SK-N-SH (cell line): ENCODE data around the gene VKORC1L1. TPM values are rescaled to one million over a fixed set of nuclear protein-coding genes. Genes with fewer than 3 reads are reported as not detected.

Experiments used
- CTCF ChIA-PET: fragments of 300-600, 350-600 bp; formaldehyde crosslinking; extraction: SDS; loops from one replicate; lab custom pipeline; 2021; lab: Yijun Ruan, JAX
- POLR2A ChIA-PET: fragments of 350-600 bp; sonication (Branson Sonifier 250); formaldehyde crosslinking; extraction: SDS; loops from one replicate; lab custom pipeline; 2020; ENCODE audit warnings: antibody characterized with exemption, inconsistent platforms; lab: Yijun Ruan, JAX
- DNase-seq: peaks from one replicate; pipeline ENCODE4 v3.0.0; 2012
- H2AFZ ChIP-seq: fragments of 200-600 bp; sonication (generic); 2 replicates; pipeline ENCODE4 v1.8.1; 2016; ENCODE audit warnings: antibody characterized with exemption, mild to moderate bottlenecking, low read depth
- H3F3A ChIP-seq: fragments of 200-600 bp; sonication (generic); replicated peaks from 2 replicates; pipeline ENCODE3; 2016; ENCODE audit warnings: antibody characterized with exemption, mild to moderate bottlenecking; ENCODE audit not compliant: insufficient read depth
- H3K27ac ChIP-seq, 2 experiments: fragments of 200-500 bp in 1 of 2; fragments of 200-600 bp in 1 of 2; sonication (Bioruptor generic) in 1 of 2; sonication (generic), shearing (Covaris generic) in 1 of 2; 2 replicates each; pipeline versions ENCODE4 v1.5.1 to v1.6.1; 2014 to 2016; ENCODE audit warnings: low read depth in 2 of 2, inconsistent platforms in 1 of 2, low read length in 1 of 2, mild to moderate bottlenecking in 1 of 2, mixed read lengths in 1 of 2
- H3K27me3 ChIP-seq: fragments of 200-600 bp; sonication (generic), shearing (Covaris generic); 2 replicates; pipeline ENCODE4 v1.6.1; 2016; ENCODE audit warnings: mixed run types; ENCODE audit not compliant: insufficient read depth
- H3K36me3 ChIP-seq, 2 experiments: fragments of 200-500 bp in 1 of 2; fragments of 200-600 bp in 1 of 2; sonication (Bioruptor generic) in 1 of 2; sonication (generic) in 1 of 2; replicated peaks in 1 of 2; 2 replicates each; pipeline versions ENCODE3 to v1.5.1; 2014 to 2016; ENCODE audit warnings: low read length in 1 of 2, mild to moderate bottlenecking in 1 of 2; ENCODE audit not compliant: insufficient read depth in 2 of 2, control insufficient read depth in 1 of 2
- H3K4me1 ChIP-seq, 2 experiments: fragments of 200-500 bp in 1 of 2; fragments of 200-600 bp in 1 of 2; sonication (Bioruptor generic) in 1 of 2; sonication (generic), shearing (Covaris generic) in 1 of 2; 2 replicates each; pipeline versions ENCODE4 v1.5.1 to v1.6.1; 2014 to 2016; ENCODE audit warnings: low read depth in 1 of 2, low read length in 1 of 2, mixed run types in 1 of 2; ENCODE audit not compliant: insufficient read depth in 2 of 2, control insufficient read depth in 1 of 2
- H3K4me2 ChIP-seq: fragments of 200-600 bp; sonication (generic), shearing (Covaris generic); 2 replicates; pipeline ENCODE4 v1.6.1; 2017; ENCODE audit warnings: mixed run types
- H3K4me3 ChIP-seq, 2 experiments: fragments of 200-500 bp in 1 of 2; fragments of 200-600 bp in 1 of 2; sonication (Bioruptor generic) in 1 of 2; sonication (generic), shearing (Covaris generic) in 1 of 2; 2 replicates each; pipeline versions ENCODE4 v1.5.1 to v1.8.1; 2014 to 2016; ENCODE audit warnings: low read depth in 2 of 2, inconsistent platforms in 1 of 2, low read length in 1 of 2, mild to moderate bottlenecking in 1 of 2, mixed read lengths in 1 of 2, moderate library complexity in 1 of 2
- H3K79me2 ChIP-seq: fragments of 200-600 bp; sonication (generic); 2 replicates; pipeline ENCODE4 v1.8.1; 2017; ENCODE audit warnings: mild to moderate bottlenecking; ENCODE audit not compliant: insufficient read depth
- H3K9ac ChIP-seq: fragments of 200-600 bp; sonication (generic); 2 replicates; pipeline ENCODE4 v1.6.1; 2017; ENCODE audit warnings: mixed run types
- H3K9me2 ChIP-seq: fragments of 200-600 bp; sonication (generic); 2 replicates; pipeline ENCODE4 v1.6.1; 2017; ENCODE audit warnings: mixed run types
- H3K9me3 ChIP-seq: fragments of 200-600 bp; sonication (generic); 2 replicates; pipeline ENCODE4 v1.6.1; 2017; ENCODE audit warnings: mixed run types, mild to moderate bottlenecking, moderate library complexity
- H4K20me1 ChIP-seq: fragments of 200-600 bp; sonication (generic); 2 replicates; pipeline ENCODE4 v1.6.1; 2017; ENCODE audit warnings: mild to moderate bottlenecking, mixed run types; ENCODE audit not compliant: insufficient read depth
- CHD2 ChIP-seq: fragments of 150-350 bp; IDR thresholded peaks from 2 replicates; pipeline ENCODE4 v1.6.1; 2018; ENCODE audit warnings: low read length; ENCODE audit not compliant: partially characterized antibody
- CTCF ChIP-seq: fragments of 200-600 bp; sonication (generic); IDR thresholded peaks from 2 replicates; pipeline ENCODE4 v1.6.1; 2017; ENCODE audit warnings: antibody characterized with exemption, mild to moderate bottlenecking, moderate library complexity
- ELF1 ChIP-seq: IDR thresholded peaks from 2 replicates; pipeline ENCODE4 v1.4.0; 2012
- EP300 ChIP-seq, 2 experiments: IDR thresholded peaks; 2 replicates each; pipeline versions ENCODE4 v1.4.0 to v1.6.1; 2012; ENCODE audit warnings: borderline replicate concordance in 1 of 2, low read depth in 1 of 2, low read length in 1 of 2
- FOSL2 ChIP-seq: IDR thresholded peaks from 2 replicates; pipeline ENCODE4 v1.4.0; 2012; ENCODE audit warnings: low read depth, mild to moderate bottlenecking, moderate library complexity, borderline replicate concordance
- GABPA ChIP-seq: IDR thresholded peaks from 2 replicates; pipeline ENCODE4 v1.4.0; 2012; ENCODE audit warnings: low read depth, mild to moderate bottlenecking
- GATA2 ChIP-seq: sonication (generic); formaldehyde crosslinking; IDR thresholded peaks from 2 replicates; pipeline ENCODE4 v1.5.0; 2020; ENCODE audit warnings: mild to moderate bottlenecking, missing genetic modification reagents
- IRF3 ChIP-seq: fragments of 150-350 bp; IDR thresholded peaks from 2 replicates; pipeline ENCODE4 v1.6.1; 2016; ENCODE audit warnings: mild to moderate bottlenecking, low read depth, low read length
- JUND ChIP-seq: IDR thresholded peaks from 2 replicates; pipeline ENCODE4 v1.4.0; 2012
- MAX ChIP-seq: IDR thresholded peaks from 2 replicates; pipeline ENCODE4 v1.4.0; 2012; ENCODE audit warnings: low read depth
- MEF2A ChIP-seq: IDR thresholded peaks from 2 replicates; pipeline ENCODE4 v1.4.0; 2012; ENCODE audit warnings: low read depth, borderline replicate concordance
- NFIC ChIP-seq: IDR thresholded peaks from 2 replicates; pipeline ENCODE4 v1.4.0; 2012; ENCODE audit warnings: borderline replicate concordance
- NRF1 ChIP-seq: IDR thresholded peaks from 2 replicates; pipeline ENCODE4 v1.6.1; 2012; ENCODE audit warnings: low read depth, mild to moderate bottlenecking, low read length
- RCOR1 ChIP-seq: fragments of 150-350 bp; IDR thresholded peaks from 2 replicates; pipeline ENCODE4 v1.6.1; 2017; ENCODE audit warnings: antibody characterized with exemption, low read length
- REST ChIP-seq: IDR thresholded peaks from 2 replicates; pipeline ENCODE4 v1.6.1; 2012; ENCODE audit warnings: mild to moderate bottlenecking, low read depth, low read length, moderate library complexity
- SIN3A ChIP-seq: IDR thresholded peaks from 2 replicates; pipeline ENCODE4 v1.6.1; 2012; ENCODE audit warnings: low read depth, mild to moderate bottlenecking, low read length, moderate library complexity, borderline replicate concordance
- TAF1 ChIP-seq: IDR thresholded peaks from 2 replicates; pipeline ENCODE4 v1.6.1; 2012; ENCODE audit warnings: low read depth, mild to moderate bottlenecking, low read length, moderate library complexity, borderline replicate concordance
- TEAD4 ChIP-seq: IDR thresholded peaks from 2 replicates; pipeline ENCODE4 v1.4.0; 2012; ENCODE audit warnings: mild to moderate bottlenecking, borderline replicate concordance; ENCODE audit not compliant: insufficient read depth
- ZBTB33 ChIP-seq: IDR thresholded peaks from 2 replicates; pipeline ENCODE4 v1.4.0; 2012; ENCODE audit warnings: low read depth, borderline replicate concordance
- WGBS: methylation state at CpG from one replicate; pipeline ENCODE4 v1.1.6; 2017; ENCODE audit warnings: low lambda C conversion rate; 5-methylcytosine and 5-hydroxymethylcytosine counted together
- polyA plus RNA-seq, 3 experiments: library from polyadenylated mRNA; depleted of rRNA; stranded (reverse); fragments of >200 nt; gene quantifications; 2 replicates each; pipeline ENCODE4 v1.2.3, GENCODE V29; 2012

Gene VKORC1L1
- polyA plus RNA-seq, 1 of the 3 experiments (the other 2 are of a cell fraction): 14.7 TPM

- ChIA-PET POLR2A (no interaction called here), CTCF (no interaction called here)
- Histone ChIP-seq H4K20me1 (no peaks in the 10 kb centered on the region; the same call in 1 of the 2 replicates), H3K36me3 (peaks cover 0 to 4% of the 10 kb centered on the region in 2 experiments), H3K4me2 (no peak overlapping the region), H3K79me2 (peaks cover 33% of the 10 kb centered on the region; the same call in 1 of the 2 replicates), H3K9me3 (no peaks in the 10 kb centered on the region), H3K27me3 (no peaks in the 10 kb centered on the region), H3K4me1 (no peaks in the 10 kb centered on the region), H3K9me2 (no peaks in the 10 kb centered on the region), H3K4me3 (no peak overlapping the region), H3K27ac (no peak overlapping the region), H2AFZ (no peak overlapping the region), H3F3A (no peaks in the 10 kb centered on the region), H3K9ac (no peak overlapping the region)
- no peak for TF ChIP-seq GABPA
- no peak for TF ChIP-seq TEAD4
- no peak for TF ChIP-seq CTCF
- TF ChIP-seq RCOR1: no peak
- no peak for TF ChIP-seq CHD2
- TF ChIP-seq IRF3: no peak
- TF ChIP-seq NFIC: no peak
- no peak for TF ChIP-seq MAX
- no peak for DNase-seq
- WGBS: 94% methylated on average over 3 of the region's 3 CpGs
These were observed 52.2 kb downstream of the VKORC1L1 start for GRCh38 chr7:65925040-65925439.

GRCh38 chr7:65926588-65926987 lies 53.7 kb downstream of the VKORC1L1 start:
- no peak overlapping the region for H3K4me2 ChIP-seq
- H4K20me1 ChIP-seq: peaks cover 6% of the 10 kb centered on the region; the same call in 1 of the 2 replicates
- H3K36me3 ChIP-seq: no peaks in the 10 kb centered on the region
- H3K9me3 ChIP-seq: no peaks in the 10 kb centered on the region
- ChIA-PET POLR2A (no interaction called here), CTCF (no interaction called here)
- H3K4me3 ChIP-seq: no peak overlapping the region
- no peak for TF ChIP-seq ZBTB33
- no peak for TF ChIP-seq FOSL2
- TF ChIP-seq ELF1: no peak
- TF ChIP-seq MEF2A: no peak
- TF ChIP-seq SIN3A: no peak
- TF ChIP-seq JUND: no peak
- TF ChIP-seq GABPA: no peak
- TF ChIP-seq REST: no peak
- TF ChIP-seq NRF1: no peak
- TF ChIP-seq CHD2: no peak
- TF ChIP-seq GATA2: no peak
- TF ChIP-seq TAF1: no peak
- TF ChIP-seq EP300 (IDR thresholded peaks at IDR 0.05; ENCODE audit: borderline replicate concordance in 1 of 2, low read depth in 1 of 2, low read length in 1 of 2): no peak
- no peaks in the 10 kb centered on the region for H3K4me1 ChIP-seq
- H3K79me2 ChIP-seq: peaks cover 43% of the 10 kb centered on the region; the same call in 1 of the 2 replicates
- H2AFZ ChIP-seq: no peak overlapping the region
- H3K9me2 ChIP-seq: no peaks in the 10 kb centered on the region
- no peak overlapping the region for H3K9ac ChIP-seq
- no peaks in the 10 kb centered on the region for H3F3A ChIP-seq
- H3K27me3 ChIP-seq: no peaks in the 10 kb centered on the region
- H3K27ac ChIP-seq: no peak overlapping the region
- no peak for DNase-seq
